DMS153 treated with DMSO at 0.1 percent for 48 hours (cell line): ENCODE data around the gene HSPB8.
"Not testable (repeated sequence)": the region's sequence is repeated elsewhere in the genome, so short reads cannot be mapped to it uniquely, and the experiment has no call there.

Source experiments
- DNase-seq: peaks from one replicate; lab custom pipeline; 2025; ENCODE audit not compliant: unreplicated experiment; lab: John Stamatoyannopoulos, UW

The HSPB8 gene

DNA sequence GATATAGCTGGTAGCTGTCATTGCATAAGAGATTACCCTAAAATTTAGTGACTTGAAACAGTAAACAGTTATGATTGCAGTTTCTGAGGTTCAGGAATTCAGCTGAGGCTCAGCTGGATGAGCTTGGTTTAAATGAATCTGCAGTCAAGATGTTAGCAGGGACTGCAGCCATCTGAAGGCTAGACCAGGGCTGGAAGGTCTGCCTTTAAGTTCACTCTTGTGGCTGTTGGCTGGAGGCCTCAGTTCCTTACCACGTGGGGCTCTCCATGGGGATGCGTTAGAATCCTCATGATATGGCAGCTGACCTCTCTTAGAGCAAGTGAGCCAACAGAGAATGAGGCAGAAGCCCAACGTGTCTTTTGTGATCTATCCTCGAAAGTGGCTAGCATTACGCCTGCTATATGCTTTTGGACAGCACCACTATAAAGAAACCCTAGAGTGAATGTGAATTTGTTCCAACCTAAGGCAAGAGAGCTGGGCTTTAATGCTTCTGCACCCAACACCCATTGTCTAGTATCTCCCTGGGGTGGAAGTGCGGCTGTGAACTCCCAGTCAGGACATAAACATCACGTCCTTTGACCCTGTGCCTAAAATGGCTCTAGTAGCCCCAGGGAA is 26.0 kb downstream of the HSPB8 start:
- DNase-seq: no peak

DNA sequence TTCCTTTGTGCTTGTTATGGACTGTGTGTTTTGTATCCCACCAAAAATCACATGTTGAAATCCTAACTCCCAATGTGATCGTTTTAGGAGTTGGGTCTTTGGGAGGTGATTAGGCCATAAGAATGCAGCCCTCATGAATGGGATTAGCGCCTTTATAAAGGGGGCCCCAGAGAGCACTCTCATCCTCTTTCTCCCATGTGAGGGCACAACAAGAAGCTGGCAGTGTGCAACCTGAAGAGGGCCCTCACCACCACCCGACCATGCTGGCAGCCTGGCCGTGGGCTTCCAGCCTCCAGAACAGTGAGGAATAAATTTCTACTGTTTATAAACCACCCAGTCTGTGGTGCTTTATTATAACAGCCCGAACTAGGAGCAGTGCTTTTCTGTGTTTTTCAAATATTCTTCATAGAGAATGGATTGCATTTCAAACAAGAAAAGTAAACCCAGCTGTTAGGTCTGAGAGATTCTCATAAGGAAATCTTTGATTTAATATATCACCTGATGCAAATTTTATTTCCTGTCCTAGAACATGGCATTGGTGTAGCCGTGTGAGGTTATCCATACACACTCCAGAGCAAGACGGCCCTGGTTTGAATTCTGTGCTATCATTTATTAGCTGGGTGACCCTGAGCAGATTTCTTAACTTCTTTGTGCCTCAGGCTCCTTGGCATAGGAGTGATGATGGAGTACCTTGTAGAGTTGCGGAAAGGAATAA is 27.8 kb downstream of the HSPB8 start:
- DNase-seq: no peak

DNA sequence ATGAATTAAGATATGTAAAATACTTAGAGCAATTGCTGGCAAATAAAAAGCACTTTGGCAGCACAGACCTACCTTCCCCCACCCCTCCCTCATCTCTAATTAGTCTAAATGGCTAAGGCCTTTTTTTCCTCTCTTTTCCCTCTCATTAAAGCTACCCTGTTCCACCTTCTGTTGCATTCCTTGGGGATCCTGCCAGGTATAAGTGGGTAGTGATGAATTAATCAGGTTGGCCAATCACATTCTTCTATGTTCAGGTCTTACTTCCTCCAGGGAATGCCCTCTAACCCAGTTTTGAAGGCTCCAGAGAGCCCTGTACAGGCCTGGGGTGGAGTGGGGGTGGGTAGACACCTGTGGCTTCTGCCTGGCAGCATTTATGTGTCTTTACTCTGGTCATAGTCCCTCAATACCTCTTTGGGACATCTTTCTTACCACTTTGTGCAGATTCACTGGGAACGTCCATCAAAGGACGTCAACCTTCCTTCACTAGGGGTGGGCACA is 28.4 kb downstream of the HSPB8 start:
- DNase-seq: no peak

DNA sequence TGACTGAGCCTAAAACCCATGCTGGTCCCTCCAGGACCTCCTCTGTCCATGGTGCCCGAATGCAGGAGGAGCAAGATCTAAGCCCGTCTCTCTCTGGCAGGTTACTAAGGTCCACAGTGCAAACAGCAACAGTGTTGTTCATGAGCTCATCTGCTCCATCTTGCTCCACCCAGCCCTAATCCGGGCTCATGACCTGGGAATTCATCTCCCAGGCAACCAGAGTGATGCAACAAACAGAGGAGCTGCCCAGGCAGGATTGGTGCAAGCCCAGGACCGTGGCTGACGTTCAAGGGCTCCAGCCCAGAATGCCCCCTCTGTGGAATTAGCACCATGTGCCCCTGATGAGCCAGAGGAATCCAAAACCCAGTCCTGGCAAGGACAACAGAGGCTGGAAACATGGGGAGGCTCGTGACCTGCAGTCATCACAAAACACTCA is 29.9 kb downstream of the HSPB8 start:
- DNase-seq: peak; percentile 60

- DNase-seq: no peak
Observed at GRCh38 chr12:119211884-119212283, 33.2 kb downstream of the HSPB8 start.

GRCh38 chr12:119216084-119216483 is 37.4 kb downstream of the HSPB8 start:
- DNase-seq: no peak

DNA sequence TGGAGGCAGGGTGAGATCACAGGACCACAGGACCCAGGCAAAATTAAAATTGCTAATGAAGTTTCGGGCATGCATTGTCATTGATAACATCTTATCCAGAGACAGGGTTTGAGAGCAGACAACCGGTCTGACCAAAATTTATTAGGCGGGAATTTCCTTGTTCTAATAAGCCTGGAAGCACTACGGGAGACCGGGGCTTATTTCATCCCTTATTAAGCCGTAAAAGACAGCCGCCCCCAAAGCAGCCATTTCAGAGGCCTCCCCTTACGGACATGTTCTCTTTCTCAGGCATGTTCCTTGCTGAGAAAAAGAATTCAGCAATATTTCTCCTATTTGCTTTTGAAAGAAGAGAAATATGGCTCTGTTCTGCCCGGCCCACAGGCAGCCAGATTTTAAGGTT is 40.1 kb downstream of the HSPB8 start:
- DNase-seq: not testable (repeated sequence)

GRCh38 chr12:119222222-119222951 is 43.7 kb downstream of the HSPB8 start:
- no peak for DNase-seq

- no peak for DNase-seq
Observed at GRCh38 chr12:119225454-119225853, 46.7 kb downstream of the HSPB8 start.

- no peak for DNase-seq
Observed at GRCh38 chr12:119227292-119227691, 48.6 kb downstream of the HSPB8 start.

DNA sequence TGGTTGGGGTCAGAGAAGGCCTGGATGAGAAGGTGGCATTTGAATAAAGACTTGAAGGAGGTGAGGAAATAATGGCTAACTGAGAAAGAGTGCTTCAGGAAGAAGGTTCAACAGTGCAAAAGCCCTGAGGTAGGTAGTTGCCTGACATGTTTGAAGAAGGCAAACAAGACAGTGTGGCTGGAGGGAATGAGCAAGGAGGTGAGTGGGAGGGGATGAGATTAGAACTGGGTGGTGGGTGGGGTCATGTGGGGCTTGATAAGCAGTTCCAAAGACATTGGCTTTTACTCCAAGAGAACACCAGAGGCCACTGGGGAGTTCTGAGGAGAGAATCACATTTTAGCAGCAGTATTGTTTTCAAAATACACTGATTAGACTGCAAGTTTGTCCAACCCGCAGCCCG is 50.5 kb downstream of the HSPB8 start:
- DNase-seq: no peak

DNA sequence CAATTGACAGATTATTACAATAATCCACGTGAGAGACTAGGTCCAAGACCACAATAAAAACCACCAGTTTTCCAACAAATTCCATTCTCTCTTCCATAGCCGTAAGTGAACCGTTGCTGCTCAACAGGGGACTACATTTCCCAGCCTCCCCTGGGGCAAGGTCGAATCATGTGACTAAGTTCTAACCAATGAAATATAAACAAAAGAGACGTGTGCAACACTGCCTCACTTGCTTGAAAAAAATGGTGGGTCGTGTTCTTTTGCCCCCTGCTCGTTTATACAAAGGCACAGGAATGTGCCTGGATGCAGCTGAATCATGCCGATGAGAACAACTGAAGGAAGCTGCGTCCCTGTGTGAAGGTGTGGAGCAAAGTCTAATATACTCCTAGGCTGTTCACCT is 51.1 kb downstream of the HSPB8 start:
- DNase-seq: peak; percentile 10

DNA sequence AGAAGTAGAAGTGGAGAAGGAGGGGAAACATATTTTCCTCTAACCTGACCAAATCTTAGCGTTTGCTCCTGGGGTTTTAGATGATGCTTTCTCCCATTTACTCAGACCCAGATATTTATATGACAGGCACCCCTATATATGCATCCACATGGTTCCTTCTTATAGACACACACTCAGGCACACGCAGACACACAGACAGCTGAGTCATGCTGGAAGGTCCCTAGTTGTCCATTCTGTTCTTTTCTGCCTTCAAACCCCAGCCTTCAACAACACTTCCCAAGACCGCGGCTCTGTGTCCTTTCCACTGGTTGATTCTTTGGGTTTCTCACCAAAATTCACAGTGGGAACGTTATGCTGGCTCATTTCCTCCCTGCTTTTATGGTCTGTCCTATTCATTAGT is 52.1 kb downstream of the HSPB8 start:
- no peak for DNase-seq

DNA sequence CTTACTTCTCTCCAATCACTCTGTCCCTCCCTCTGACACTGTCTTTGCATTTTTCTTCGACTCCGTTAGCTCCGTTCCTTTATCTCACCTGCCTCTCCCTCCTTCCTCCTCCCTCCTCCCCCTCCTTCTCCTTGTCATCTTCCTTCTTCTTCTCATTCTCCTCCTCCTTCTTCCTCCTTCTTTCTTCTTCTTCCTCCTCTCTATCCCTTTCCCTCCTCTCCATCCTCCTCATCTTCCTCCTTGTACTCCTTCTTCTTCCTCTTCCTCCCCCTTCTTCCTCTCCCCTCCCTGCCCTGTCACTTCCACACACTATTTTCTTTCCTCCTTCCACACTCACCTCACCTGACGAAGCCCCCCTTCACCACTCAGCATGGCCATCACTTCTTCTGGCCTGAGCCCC is 53.0 kb downstream of the HSPB8 start:
- no peak for DNase-seq

- peak; percentile 10 for DNase-seq
Observed at GRCh38 chr12:119235197-119235751, 56.5 kb downstream of the HSPB8 start.

DNA sequence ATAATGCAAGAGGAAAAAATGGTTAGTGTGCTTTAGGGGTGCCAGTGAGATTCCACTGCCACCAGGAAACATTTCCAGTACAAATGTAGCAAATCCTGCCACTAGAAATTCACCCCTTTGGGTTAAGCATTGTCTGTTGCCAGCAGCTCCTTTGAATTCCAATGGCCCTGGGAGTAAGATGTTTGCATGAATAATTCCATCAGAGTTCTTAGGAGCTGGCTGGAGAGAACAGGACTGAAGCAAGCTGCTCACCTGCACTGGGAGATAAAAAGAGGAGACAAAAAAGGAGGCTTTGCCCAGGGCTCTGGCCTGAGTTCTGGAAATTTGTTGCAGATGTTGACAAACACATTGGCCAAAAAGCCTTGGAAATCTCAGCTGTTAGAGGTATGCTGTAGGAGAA is 57.6 kb downstream of the HSPB8 start:
- DNase-seq: no peak

GRCh38 chr12:119239040-119239439 is 60.3 kb downstream of the HSPB8 start:
- no peak for DNase-seq

DNA sequence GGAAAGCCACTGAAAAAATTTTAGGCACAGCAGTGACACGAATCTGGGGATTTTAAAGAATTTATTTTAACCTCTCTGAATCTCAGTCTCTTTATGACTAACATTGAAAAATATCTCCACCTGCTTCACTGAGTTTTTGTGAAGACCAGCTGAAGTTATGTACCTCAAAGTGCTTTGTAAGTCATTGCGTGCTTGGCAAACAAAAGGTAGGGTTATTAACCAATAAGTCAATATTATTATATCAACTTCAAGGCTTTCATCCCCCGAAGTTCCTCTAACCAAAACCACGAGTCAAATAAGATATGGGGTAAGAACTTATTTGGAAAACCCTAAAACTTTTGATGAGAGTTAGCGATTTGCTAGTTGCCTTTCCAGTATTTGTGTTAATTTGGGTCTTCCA is 62.3 kb downstream of the HSPB8 start:
- DNase-seq: no peak

- no peak for DNase-seq
Observed at GRCh38 chr12:119241580-119242169, 62.9 kb downstream of the HSPB8 start.
